DMS53 treated with DMSO at 0.1 percent for 48 hours (cell line): ENCODE data around the gene CLDN22.

ENCODE experiments used
- DNase-seq: peaks from one replicate; lab custom pipeline; 2025; ENCODE audit not compliant: unreplicated experiment; lab: John Stamatoyannopoulos, UW

CLDN22 gene

DNA sequence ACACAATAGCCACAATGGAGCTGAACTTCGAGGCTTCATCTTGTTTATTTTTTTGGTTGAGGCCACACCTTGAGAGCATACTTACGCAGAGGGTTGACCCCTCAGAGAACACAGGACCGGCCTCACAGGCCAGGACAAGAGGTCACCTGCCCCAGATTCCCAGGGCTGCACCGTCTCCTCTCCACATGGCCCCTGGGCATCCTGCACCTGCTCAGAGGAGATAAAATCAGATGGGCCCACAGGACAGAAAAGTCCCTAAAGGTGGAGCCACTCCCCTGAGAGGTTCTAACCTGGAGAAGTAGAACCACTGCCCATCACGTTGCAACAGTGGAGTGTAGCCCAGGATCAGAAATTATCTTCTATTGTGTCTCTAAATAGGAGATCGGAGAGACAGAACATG lies 3.2 kb upstream of the CLDN22 start:
- no peak for DNase-seq

DNA sequence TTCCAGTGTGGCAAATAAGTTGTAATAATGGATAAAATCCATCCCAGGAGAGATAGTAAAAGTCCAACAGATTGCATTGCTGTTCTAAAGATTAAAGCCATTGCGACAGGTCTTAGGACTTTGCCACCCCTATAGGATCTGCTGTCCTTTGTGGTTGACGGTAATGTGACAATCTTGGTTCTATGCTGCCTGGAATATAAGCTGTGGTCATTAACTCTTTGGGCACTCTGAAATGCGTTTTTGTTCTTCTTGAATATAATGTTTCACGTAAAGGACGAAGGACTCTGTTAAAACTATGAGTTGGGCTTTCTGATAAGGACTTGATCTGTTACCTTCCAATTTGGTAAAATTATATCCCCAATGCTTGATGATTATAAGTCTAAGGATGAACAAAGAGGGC lies 2.2 kb upstream of the CLDN22 start, which contains the start of gene CLDN24:
Gene CLDN24 (minus strand): TSS at position 101 of the 400 bp plus-strand sequence. CDS start 0 bp downstream, at position 101.
- DNase-seq: no peak

GRCh38 chr4:183321516-183321915 lies 1.4 kb upstream of the CLDN22 start:
- no peak for DNase-seq

DNA sequence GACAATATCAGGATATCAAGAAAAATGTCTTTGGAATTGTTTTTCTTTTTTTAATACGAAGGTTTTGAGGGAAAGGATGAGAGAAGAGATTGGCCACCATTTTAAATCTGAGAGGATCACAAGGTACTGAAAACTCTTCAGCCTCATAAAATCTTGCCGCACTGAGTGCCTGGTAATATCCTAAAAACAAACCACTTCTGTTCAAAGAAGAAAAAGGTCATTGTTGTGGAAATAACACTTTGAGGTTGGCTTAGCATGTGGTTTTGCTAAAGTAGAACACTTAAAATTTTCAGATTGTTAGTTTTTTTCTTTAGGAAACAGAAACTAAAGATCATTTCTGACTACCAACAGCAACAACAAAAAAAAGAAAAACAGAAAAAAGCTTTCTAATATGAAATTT lies 1.0 kb upstream of the CLDN22 start:
- no peak for DNase-seq

DNA sequence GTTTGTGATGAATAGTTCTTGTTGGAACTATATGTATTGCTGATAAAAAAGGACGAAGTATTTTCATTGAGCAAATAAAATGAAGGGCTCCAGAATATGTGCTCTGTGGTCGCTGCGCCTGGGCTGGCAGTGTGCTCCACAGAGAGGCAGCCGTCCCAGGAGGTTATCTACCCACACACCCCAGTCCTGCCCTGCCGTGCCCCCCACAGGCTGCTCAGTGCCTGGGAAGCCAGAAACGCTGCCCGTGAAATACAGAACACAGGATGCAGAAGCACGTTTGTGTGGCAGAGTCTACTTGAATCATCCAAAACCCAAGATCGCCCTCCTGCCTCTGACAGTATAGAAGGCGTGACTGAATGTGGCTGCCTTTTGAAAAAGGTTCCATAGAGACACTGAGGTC lies 1.4 kb downstream of the CLDN22 start:
- DNase-seq: no peak

- DNase-seq: no peak
These were observed 5.3 kb downstream of the CLDN22 start for GRCh38 chr4:183314806-183315205.

DNA sequence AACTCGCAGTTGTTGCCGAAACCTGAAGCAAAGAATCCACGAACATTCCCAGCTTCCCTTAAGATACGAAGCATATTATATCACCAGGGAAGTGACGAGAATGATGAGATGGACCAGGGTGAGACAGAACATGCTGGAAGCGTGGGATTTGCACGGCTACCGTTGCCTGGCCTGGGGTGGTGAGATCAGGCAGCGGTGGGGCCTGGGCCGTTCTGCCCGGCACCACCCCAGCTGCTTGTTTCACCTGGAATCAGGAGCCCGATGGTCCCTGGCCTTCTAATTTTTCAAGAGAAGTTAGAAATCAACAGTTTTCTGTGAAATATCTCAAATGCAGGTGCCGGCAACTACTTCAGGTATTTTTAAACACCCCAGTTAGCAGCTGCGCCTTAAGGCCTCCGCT lies 5.7 kb downstream of the CLDN22 start:
- no peak for DNase-seq

GRCh38 chr4:183312841-183313240 lies 7.2 kb downstream of the CLDN22 start:
- DNase-seq: no peak

DNA sequence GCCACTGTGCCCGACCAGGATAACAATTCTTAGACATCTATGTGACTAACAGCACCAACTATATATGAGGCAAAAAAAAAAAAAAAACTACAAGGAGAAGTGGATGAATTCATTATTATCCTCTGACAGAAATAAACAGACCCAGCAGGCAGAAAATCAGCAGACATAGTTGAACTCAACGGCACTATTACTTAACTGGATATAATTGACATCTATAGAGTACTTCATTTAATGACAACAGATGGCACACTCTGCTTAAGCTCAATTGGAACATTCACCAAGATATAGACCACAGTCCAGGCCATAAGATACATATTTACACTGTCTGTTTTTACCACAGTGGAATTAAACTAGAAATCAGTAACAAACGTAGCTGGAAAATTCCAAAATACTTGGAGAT lies 13.3 kb downstream of the CLDN22 start:
- no peak for DNase-seq

DNA sequence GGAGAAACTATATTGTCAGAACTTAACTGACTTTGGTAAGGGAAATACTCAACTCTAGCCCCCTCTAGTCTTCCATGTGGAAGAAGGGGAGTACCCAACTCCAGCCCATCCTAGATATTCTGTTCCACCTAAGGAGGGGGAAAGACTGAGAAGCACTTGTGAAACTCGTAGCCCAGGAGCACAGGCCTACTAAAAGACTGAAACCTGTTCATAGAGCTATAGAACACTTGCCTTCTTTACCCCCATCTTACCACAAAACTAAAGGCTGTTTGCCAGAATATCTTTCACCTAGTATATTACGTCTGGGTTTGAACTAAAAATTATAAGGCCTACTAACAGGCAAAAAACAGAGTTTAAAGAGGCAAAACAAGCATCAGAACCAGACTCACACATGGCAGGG lies 15.5 kb downstream of the CLDN22 start:
- DNase-seq: no peak

GRCh38 chr4:183304067-183304466 lies 16.0 kb downstream of the CLDN22 start:
- no peak for DNase-seq

DNA sequence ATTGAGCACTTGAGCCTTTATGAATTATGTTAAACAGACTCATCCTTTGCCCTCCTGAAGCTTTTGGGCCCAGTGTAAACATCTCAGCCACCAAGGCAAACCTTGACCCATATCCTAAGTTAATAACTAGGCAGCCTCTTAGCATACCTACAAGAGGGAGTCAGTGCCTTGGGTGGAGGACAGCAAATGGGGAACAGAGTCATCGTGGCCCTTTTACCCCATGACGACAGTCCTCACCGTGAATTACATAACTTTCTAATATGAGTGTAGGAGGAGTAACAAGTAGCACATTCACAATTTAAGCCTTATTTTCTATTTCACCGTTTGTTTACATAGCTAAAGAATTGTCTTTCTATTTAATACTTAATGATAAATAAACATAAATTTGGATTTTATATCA lies 16.8 kb downstream of the CLDN22 start:
- DNase-seq: no peak

GRCh38 chr4:183300655-183301054 lies 19.4 kb downstream of the CLDN22 start:
- DNase-seq: no peak

DNA sequence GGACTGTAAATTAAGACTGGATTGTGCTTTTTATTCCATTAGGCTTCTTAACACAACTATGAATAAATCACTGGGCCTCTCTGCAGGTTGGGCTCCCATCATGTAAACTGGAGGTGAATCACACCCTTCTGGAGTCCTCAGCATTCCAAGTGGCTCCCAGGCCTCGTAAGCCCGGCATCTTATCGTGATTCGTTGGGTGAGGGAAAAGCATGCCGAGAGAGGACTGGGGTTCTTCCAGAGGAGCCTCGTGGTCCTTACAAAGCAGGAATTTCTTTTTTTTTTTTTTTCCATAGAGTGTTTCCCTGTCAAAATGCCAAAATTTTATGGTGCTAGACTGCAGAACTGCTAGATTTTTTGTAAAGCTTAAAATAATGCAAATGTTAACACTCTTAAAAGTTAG lies 20.0 kb downstream of the CLDN22 start:
- no peak for DNase-seq

GRCh38 chr4:183299464-183299863 lies 20.6 kb downstream of the CLDN22 start:
- no peak for DNase-seq

DNA sequence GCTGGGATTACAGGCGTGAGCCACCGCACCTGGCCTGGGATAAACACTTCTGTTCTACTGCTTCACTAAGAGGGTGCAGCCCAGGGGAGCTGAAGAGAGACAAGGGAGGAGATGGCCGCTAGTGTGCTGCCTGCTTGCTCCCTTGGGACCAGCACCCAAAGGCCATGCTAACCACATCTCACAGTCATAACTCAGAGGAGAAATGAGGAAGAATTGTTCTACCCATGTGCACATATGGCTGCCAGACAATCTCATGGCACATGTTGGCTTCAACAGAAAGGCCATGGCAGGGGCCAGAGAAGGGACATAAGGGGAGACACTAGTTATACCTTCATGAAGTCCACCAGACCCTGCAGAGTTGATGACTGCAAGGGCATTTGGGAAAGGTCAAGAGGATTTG lies 22.4 kb downstream of the CLDN22 start:
- DNase-seq: no peak

GRCh38 chr4:183295711-183296110 lies 24.4 kb downstream of the CLDN22 start:
- no peak for DNase-seq

DNA sequence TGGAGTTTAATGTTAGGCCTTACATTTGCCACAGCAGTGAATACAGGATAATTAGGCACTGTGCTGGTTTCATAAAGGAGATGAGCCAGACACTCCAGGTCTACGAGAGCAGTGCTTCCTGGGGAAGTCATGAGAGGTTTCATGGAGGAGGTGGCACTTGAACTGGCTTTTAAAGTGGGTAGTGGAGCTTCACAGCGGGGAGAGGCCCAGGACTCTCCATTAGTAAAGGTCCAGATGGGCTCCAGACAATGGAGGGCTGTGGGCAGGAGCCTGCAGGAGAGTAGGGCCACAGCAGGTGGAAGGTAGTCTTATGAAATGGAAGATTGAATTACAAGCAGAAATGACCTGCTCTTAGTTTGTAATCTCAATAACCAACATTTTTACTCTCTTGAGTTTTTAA lies 29.0 kb downstream of the CLDN22 start:
- DNase-seq: no peak

- no peak for DNase-seq
These were observed 30.4 kb downstream of the CLDN22 start for GRCh38 chr4:183289688-183290087.

GRCh38 chr4:183288955-183289354 lies 31.1 kb downstream of the CLDN22 start:
- no peak for DNase-seq

DNA sequence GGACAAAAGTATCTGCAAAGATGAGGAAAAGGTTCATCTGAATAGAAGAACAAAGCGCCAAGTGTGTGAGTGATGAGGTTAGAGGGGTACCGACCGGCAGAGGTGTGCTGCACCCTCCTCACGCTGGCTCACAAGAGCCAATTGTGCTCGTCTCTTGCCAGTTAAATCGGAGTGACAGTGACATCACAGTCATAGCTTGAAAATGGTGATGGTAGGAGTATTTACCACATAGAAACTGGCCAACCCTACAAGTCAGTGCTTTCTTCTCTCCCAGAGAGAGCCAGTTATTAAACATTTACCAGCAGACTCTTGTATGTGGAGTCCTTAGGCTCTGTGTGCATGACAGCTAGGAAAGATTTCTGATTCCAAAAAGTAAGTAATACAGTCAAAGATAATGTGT lies 32.4 kb downstream of the CLDN22 start:
- no peak for DNase-seq

DNA sequence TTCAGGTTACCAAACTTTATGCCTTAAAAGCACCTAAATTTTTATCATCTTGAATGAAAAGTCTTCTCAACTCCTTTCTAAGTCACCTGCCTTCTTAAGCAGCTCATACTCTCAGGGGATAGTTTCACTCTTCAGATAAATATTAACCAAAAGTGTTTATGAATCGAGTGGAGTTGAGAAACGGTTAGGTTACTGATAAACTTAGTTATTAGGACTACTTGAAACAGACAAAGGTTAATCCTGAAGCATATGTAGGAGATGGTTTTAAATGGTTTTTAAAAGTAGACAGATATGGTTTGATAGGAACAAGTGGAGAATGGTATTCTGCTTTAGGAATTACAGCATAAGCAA lies 32.8 kb downstream of the CLDN22 start:
- DNase-seq: no peak

DNA sequence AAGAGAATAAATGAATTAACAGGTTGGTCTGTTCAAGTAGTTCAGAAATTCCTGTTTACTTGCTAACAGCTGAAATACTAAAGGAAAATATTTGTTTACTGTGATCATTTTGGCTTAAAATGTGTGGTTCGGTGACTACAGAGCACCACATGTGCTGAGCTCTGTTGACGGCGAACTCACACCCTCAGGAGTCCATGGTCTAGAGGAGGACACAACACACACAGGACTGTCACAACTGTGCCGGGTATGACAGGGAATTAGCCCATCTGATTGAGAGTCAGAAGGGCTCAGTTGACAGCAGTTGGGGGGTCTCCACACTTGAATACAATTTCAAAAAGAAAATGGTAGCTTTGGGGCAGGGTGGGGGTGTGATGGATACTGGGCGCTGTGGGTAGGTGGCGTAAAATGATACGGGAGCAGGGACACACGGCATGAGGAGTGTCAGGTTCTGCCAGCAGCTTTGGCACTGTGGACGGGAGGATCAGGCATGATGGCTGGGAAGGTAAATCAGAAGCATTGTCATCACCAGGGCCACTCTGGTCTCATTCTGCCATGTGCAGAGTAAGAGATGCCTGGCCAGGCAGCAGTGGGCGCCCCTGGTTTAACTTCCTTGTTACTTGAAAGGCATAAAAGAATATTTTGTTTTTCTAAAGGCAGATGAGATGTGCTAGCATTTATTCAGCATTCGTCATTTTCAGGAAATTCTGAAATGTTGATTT lies 33.3 kb downstream of the CLDN22 start:
- DNase-seq: no peak
